Mesendoderm (in vitro differentiated cells): ENCODE results near the gene DIAPH1.

ENCODE experiments used
- DNase-seq: peaks from one replicate; pipeline ENCODE4 v3.0.0; 2013
- H2AK5ac ChIP-seq: 2 replicates; pipeline ENCODE4 v1.6.1; 2013; ENCODE audit warnings: low read length, inconsistent platforms
- H2BK120ac ChIP-seq: 2 replicates; pipeline ENCODE4 v1.6.1; 2013; ENCODE audit warnings: low read depth, mild to moderate bottlenecking, low read length, moderate library complexity, mixed read lengths
- H2BK15ac ChIP-seq: replicated peaks from 2 replicates; pipeline ENCODE4 v1.6.1; 2013; ENCODE audit warnings: low read depth, mild to moderate bottlenecking, moderate library complexity
- H2BK5ac ChIP-seq: 2 replicates; pipeline ENCODE4 v1.6.1; 2013; ENCODE audit warnings: low read length, inconsistent platforms
- H3K18ac ChIP-seq: 2 replicates; pipeline ENCODE4 v1.6.1; 2013; ENCODE audit warnings: mild to moderate bottlenecking, low read length, mixed read lengths
- H3K23ac ChIP-seq: one replicate; pipeline ENCODE4 v1.6.1; 2013; ENCODE audit warnings: low read length
- H3K27ac ChIP-seq: 2 replicates; pipeline ENCODE4 v1.5.1; 2013; ENCODE audit warnings: low read depth, mild to moderate bottlenecking, inconsistent platforms, low read length, moderate library complexity
- H3K27me3 ChIP-seq: 2 replicates; pipeline ENCODE4 v1.6.1; 2013; ENCODE audit warnings: low read length, control low read depth, mild to moderate bottlenecking, inconsistent platforms; ENCODE audit not compliant: insufficient read depth, poor library complexity
- H3K36me3 ChIP-seq: 2 replicates; pipeline ENCODE4 v1.6.1; 2013; ENCODE audit warnings: low read length, inconsistent platforms; ENCODE audit not compliant: control insufficient read depth, insufficient read depth
- H3K4ac ChIP-seq: one replicate; pipeline ENCODE4 v1.6.1; 2013; ENCODE audit warnings: low read depth, mild to moderate bottlenecking, low read length, moderate library complexity
- H3K4me1 ChIP-seq: 2 replicates; pipeline ENCODE4 v1.6.1; 2013; ENCODE audit warnings: low read depth, low read length, inconsistent platforms; ENCODE audit not compliant: control insufficient read depth
- H3K4me2 ChIP-seq: 2 replicates; pipeline ENCODE4 v1.6.1; 2013; ENCODE audit warnings: low read length
- H3K4me3 ChIP-seq: 2 replicates; pipeline ENCODE4 v1.5.1; 2013; ENCODE audit warnings: mild to moderate bottlenecking, low read length
- H3K56ac ChIP-seq: one replicate; pipeline ENCODE4 v1.6.1; 2013; ENCODE audit warnings: low read length
- H3K79me1 ChIP-seq: 2 replicates; pipeline ENCODE4 v1.6.1; 2013; ENCODE audit warnings: low read length, inconsistent platforms
- H3K79me2 ChIP-seq: 2 replicates; pipeline ENCODE4 v1.6.1; 2013; ENCODE audit warnings: mild to moderate bottlenecking, low read length; ENCODE audit not compliant: control insufficient read depth, insufficient read depth
- H3K9ac ChIP-seq: 2 replicates; pipeline ENCODE4 v1.6.1; 2013; ENCODE audit warnings: low read length, inconsistent platforms
- H4K5ac ChIP-seq: one replicate; pipeline ENCODE4 v1.6.1; 2013; ENCODE audit warnings: low read length
- H4K8ac ChIP-seq: one replicate; pipeline ENCODE4 v1.6.1; 2013; ENCODE audit warnings: low read depth, mild to moderate bottlenecking, control low read depth, low read length, moderate library complexity
- WGBS: extraction: QIAGEN DNeasy Blood & Tissue Kit; methylation state at CpG from one replicate; pipeline ENCODE4 v1.1.7; 2013; ENCODE audit warnings: low lambda C conversion rate, missing lambda C conversion rate; ENCODE audit not compliant: insufficient coverage; ENCODE audit errors: extremely low coverage; 5-methylcytosine and 5-hydroxymethylcytosine counted together

Gene DIAPH1

DNA sequence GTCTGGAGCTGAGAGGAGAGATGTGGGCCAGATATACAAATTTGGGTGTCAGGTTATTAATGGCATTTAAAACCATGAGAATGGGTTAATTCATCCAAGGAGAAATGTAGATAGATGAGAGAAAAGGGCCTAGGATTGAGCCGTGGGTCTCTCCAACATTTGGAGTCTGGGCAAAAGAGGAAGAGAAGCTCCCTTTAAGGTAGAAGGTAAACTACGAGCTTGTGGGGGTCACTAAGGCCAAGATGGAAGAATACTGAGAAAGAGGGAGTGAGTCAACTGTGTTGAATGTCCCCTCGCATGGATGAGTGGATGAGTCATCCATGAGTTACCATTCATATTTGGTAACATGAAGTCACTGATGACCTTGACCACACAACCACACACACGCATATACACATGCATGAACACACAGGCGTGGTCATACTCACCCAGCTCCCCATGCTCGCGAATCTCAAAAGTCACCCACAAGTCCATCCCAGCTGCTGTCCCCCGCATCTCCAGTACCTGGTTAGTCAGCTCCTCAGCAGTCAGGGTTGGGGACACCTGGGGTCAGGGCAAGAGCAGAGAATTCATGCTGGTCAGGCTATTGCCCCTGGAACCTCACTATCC lies 39.2 kb upstream of the DIAPH1 start:
- H3K4me1 ChIP-seq, result no peaks in the 10 kb centered on the region
- no peak overlapping the region for H2AK5ac ChIP-seq
- H4K8ac ChIP-seq, result no peak overlapping the region
- no peak overlapping the region for H2BK5ac ChIP-seq
- H3K4me3 ChIP-seq, result no peak overlapping the region
- no peak overlapping the region for H3K18ac ChIP-seq
- no peaks in the 10 kb centered on the region for H3K27me3 ChIP-seq
- no CpG with 5 or more reads among the region's 8 CpGs for WGBS
- H3K4me2 ChIP-seq, result no peak overlapping the region
- no peak overlapping the region for H3K23ac ChIP-seq
- DNase-seq, result no peak
- H3K4ac ChIP-seq, result no peak overlapping the region
- H4K5ac ChIP-seq, result no peak overlapping the region
- H3K79me2 ChIP-seq, result no peaks in the 10 kb centered on the region
- H3K27ac ChIP-seq, result no peak overlapping the region
- H3K56ac ChIP-seq, result no peak overlapping the region
- no peak overlapping the region for H2BK15ac ChIP-seq
- no peaks in the 10 kb centered on the region for H3K79me1 ChIP-seq
- no peak overlapping the region for H2BK120ac ChIP-seq
- H3K9ac ChIP-seq, result no peak overlapping the region
- H3K36me3 ChIP-seq, result peaks cover 5% of the 10 kb centered on the region

GRCh38 chr5:141657404-141657803 lies 38.6 kb upstream of the DIAPH1 start:
- Histone ChIP-seq H3K27me3 (no peaks in the 10 kb centered on the region), H3K9ac (no peak overlapping the region), H3K18ac (no peak overlapping the region), H3K27ac (no peak overlapping the region), H3K4me2 (no peak overlapping the region), H3K4me1 (no peaks in the 10 kb centered on the region), H3K79me2 (no peaks in the 10 kb centered on the region), H3K79me1 (no peaks in the 10 kb centered on the region), H2AK5ac (no peak overlapping the region), H3K4ac (no peak overlapping the region), H3K56ac (no peak overlapping the region), H4K8ac (no peak overlapping the region), H2BK5ac (no peak overlapping the region), H2BK120ac (no peak overlapping the region), H4K5ac (no peak overlapping the region), H3K23ac (no peak overlapping the region), H3K4me3 (no peak overlapping the region), H2BK15ac (no peak overlapping the region), H3K36me3 (peaks cover 5% of the 10 kb centered on the region)
- DNase-seq, result no peak
- WGBS, result no CpG with 5 or more reads among the region's 1 CpG

- Histone ChIP-seq H2BK120ac (no peak overlapping the region), H3K27ac (no peak overlapping the region), H3K79me2 (no peaks in the 10 kb centered on the region), H3K36me3 (peaks cover 5% of the 10 kb centered on the region), H3K56ac (no peak overlapping the region), H4K5ac (no peak overlapping the region), H3K79me1 (no peaks in the 10 kb centered on the region), H3K4me1 (peaks cover 2% of the 10 kb centered on the region), H2BK5ac (no peak overlapping the region), H3K4me3 (no peak overlapping the region), H3K4ac (no peak overlapping the region), H2AK5ac (no peak overlapping the region), H3K9ac (no peak overlapping the region), H2BK15ac (no peak overlapping the region), H3K4me2 (no peak overlapping the region), H3K27me3 (no peaks in the 10 kb centered on the region), H3K18ac (no peak overlapping the region), H3K23ac (no peak overlapping the region), H4K8ac (no peak overlapping the region)
- no CpG with 5 or more reads among the region's 9 CpGs for WGBS
- DNase-seq, result no peak
Measured at GRCh38 chr5:141656396-141656795, 37.6 kb upstream of the DIAPH1 start.

GRCh38 chr5:141655020-141655419 lies 36.2 kb upstream of the DIAPH1 start:
- H3K4me2 ChIP-seq, result no peak overlapping the region
- no peak overlapping the region for H4K8ac ChIP-seq
- no peak overlapping the region for H3K18ac ChIP-seq
- H3K27me3 ChIP-seq, result no peaks in the 10 kb centered on the region
- no peak overlapping the region for H2BK15ac ChIP-seq
- H3K4me1 ChIP-seq, result peaks cover 2% of the 10 kb centered on the region
- H3K79me1 ChIP-seq, result no peaks in the 10 kb centered on the region
- H2BK5ac ChIP-seq, result no peak overlapping the region
- no peak for DNase-seq
- H2AK5ac ChIP-seq, result no peak overlapping the region
- no peak overlapping the region for H3K4me3 ChIP-seq
- H3K36me3 ChIP-seq, result peaks cover 5% of the 10 kb centered on the region
- H3K23ac ChIP-seq, result no peak overlapping the region
- H3K9ac ChIP-seq, result no peak overlapping the region
- no peaks in the 10 kb centered on the region for H3K79me2 ChIP-seq
- H4K5ac ChIP-seq, result no peak overlapping the region
- no peak overlapping the region for H3K27ac ChIP-seq
- H3K56ac ChIP-seq, result no peak overlapping the region
- H3K4ac ChIP-seq, result no peak overlapping the region
- WGBS, result no CpG with 5 or more reads among the region's 7 CpGs
- no peak overlapping the region for H2BK120ac ChIP-seq

DNA sequence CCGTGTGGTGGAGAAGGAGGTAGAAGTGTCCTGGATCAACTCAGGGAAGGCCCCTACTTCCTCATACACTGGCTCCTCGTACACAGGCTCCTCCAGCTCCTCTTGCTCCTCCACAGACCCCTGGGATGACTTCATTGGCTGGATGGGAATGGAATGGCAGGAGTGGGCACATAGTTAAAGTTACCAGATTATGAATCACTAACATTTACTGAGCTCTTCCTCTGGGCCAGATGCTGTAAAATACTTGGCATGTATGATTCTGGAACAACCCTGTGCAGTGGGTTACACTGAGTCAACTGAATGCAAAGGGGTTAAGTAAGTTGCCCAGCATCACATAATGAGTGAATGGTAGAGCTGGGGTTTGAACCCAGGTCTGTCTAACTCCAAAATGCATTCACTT lies 35.5 kb upstream of the DIAPH1 start:
- no CpG with 5 or more reads among the region's 2 CpGs for WGBS
- no peak overlapping the region for H2BK120ac ChIP-seq
- no peak overlapping the region for H3K27ac ChIP-seq
- no peak overlapping the region for H4K8ac ChIP-seq
- H2AK5ac ChIP-seq, result no peak overlapping the region
- no peak overlapping the region for H4K5ac ChIP-seq
- H3K18ac ChIP-seq, result no peak overlapping the region
- H3K56ac ChIP-seq, result no peak overlapping the region
- no peak overlapping the region for H3K23ac ChIP-seq
- H2BK5ac ChIP-seq, result no peak overlapping the region
- H3K9ac ChIP-seq, result no peak overlapping the region
- no peaks in the 10 kb centered on the region for H3K79me2 ChIP-seq
- no peak overlapping the region for H3K4me2 ChIP-seq
- H3K79me1 ChIP-seq, result no peaks in the 10 kb centered on the region
- peaks cover 3% of the 10 kb centered on the region for H3K36me3 ChIP-seq
- H3K4ac ChIP-seq, result no peak overlapping the region
- no peak overlapping the region for H3K4me3 ChIP-seq
- no peak overlapping the region for H2BK15ac ChIP-seq
- peaks cover 2% of the 10 kb centered on the region for H3K4me1 ChIP-seq
- no peaks in the 10 kb centered on the region for H3K27me3 ChIP-seq
- DNase-seq, result no peak

DNA sequence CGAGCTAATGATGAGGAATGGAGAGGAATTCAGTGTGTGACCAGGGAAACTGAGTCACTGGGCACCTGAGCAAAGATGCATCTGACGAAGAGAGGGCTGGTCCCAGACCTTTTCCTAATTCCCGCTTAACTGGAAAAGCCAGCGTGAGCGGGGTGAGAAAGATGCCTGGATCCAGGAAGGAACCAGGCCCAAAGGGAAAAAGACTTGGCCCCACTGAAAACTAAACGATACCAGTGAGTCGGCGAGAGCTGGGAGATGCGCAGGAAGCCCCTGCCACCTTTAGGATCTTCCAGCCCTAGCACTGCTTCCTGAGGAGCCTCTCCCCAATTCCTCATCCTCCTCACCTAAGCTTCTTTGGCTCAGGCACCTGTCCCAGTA lies 32.9 kb upstream of the DIAPH1 start:
- no peak overlapping the region for H3K27ac ChIP-seq
- H3K23ac ChIP-seq, result no peak overlapping the region
- H3K56ac ChIP-seq, result peak overlapping the region; percentile 44
- no peak overlapping the region for H2BK120ac ChIP-seq
- no peak overlapping the region for H3K4me3 ChIP-seq
- H4K5ac ChIP-seq, result no peak overlapping the region
- no CpG with 5 or more reads among the region's 9 CpGs for WGBS
- no peak overlapping the region for H2AK5ac ChIP-seq
- peak overlapping the region; percentile 43 for H3K9ac ChIP-seq
- no peak overlapping the region for H3K18ac ChIP-seq
- H3K79me2 ChIP-seq, result no peaks in the 10 kb centered on the region
- DNase-seq, result no peak
- no peak overlapping the region for H2BK15ac ChIP-seq
- peak overlapping the region; percentile 37 for H3K4me2 ChIP-seq
- H2BK5ac ChIP-seq, result no peak overlapping the region
- no peak overlapping the region for H4K8ac ChIP-seq
- no peaks in the 10 kb centered on the region for H3K27me3 ChIP-seq
- peaks cover 2% of the 10 kb centered on the region for H3K4me1 ChIP-seq
- H3K79me1 ChIP-seq, result no peaks in the 10 kb centered on the region
- no peak overlapping the region for H3K4ac ChIP-seq
- H3K36me3 ChIP-seq, result peaks cover 2% of the 10 kb centered on the region
